ENCODE data around the gene ZDHHC4. TPM values are rescaled to one million over a fixed set of nuclear protein-coding genes. Genes with fewer than 3 reads are reported as not detected.

Gene ZDHHC4
- total and polyA plus RNA-seq, 9 of the 15 experiments (the other 6 are each of a cell fraction or from before 2014, with no cell fraction given) = 33.4 to 106 (median 58.3) TPM

DNA sequence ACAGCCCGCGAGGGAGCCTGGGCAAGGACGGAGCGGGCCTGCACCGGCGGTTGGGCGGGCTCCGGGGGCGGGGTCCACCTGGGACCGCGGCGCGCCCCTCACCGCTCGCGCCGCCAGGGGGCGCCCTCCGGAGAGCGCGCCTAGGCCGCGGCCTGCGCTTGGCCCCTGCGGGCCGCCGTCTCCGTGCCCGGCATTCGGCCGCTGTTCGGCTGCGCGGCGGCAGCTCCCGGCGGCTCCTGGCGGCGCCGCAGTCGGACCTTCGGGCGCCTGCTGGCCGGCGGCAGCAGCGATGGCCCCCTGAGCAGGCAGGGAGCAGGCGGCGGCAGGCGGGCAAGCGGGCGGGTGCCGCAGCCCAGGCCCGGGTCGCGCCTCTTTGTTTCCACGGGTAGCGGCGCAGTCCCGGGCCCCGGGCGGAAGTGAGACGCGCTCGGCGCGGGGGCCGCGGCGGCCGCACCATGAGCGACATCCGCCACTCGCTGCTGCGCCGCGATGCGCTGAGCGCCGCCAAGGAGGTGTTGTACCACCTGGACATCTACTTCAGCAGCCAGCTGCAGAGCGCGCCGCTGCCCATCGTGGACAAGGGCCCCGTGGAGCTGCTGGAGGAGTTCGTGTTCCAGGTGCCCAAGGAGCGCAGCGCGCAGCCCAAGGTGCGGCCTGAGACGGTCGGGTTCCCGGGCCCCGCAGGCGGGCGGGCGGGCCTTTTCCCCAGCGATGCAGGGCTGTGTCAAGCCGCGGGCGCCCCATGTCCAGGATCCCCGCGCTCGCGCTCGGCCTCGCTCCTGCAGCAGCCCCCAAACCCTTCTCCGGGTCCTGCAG lies 12.8 kb downstream of the ZDHHC4 start, which contains the start of gene INTS15 (continued):
- TF ChIP-seq, protein P1, sequence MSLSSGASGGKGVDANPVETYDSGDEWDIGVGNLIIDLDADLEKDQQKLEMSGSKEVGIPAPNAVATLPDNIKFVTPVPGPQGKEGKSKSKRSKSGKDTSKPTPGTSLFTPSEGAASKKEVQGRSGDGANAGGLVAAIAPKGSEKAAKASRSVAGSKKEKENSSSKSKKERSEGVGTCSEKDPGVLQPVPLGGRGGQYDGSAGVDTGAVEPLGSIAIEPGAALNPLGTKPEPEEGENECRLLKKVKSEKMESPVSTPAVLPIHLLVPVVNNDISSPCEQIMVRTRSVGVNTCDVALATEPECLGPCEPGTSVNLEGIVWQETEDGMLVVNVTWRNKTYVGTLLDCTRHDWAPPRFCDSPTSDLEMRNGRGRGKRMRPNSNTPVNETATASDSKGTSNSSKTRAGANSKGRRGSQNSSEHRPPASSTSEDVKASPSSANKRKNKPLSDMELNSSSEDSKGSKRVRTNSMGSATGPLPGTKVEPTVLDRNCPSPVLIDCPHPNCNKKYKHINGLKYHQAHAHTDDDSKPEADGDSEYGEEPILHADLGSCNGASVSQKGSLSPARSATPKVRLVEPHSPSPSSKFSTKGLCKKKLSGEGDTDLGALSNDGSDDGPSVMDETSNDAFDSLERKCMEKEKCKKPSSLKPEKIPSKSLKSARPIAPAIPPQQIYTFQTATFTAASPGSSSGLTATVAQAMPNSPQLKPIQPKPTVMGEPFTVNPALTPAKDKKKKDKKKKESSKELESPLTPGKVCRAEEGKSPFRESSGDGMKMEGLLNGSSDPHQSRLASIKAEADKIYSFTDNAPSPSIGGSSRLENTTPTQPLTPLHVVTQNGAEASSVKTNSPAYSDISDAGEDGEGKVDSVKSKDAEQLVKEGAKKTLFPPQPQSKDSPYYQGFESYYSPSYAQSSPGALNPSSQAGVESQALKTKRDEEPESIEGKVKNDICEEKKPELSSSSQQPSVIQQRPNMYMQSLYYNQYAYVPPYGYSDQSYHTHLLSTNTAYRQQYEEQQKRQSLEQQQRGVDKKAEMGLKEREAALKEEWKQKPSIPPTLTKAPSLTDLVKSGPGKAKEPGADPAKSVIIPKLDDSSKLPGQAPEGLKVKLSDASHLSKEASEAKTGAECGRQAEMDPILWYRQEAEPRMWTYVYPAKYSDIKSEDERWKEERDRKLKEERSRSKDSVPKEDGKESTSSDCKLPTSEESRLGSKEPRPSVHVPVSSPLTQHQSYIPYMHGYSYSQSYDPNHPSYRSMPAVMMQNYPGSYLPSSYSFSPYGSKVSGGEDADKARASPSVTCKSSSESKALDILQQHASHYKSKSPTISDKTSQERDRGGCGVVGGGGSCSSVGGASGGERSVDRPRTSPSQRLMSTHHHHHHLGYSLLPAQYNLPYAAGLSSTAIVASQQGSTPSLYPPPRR (CRISPR knock-in tag; IDR thresholded peaks at IDR 0.05; ENCODE audit: borderline replicate concordance) = no peak; the same call in 1 of the 2 replicates
- TF ChIP-seq HEY1 (CRISPR knock-in tag; IDR thresholded peaks at IDR 0.05; ENCODE audit: borderline replicate concordance) (no peak), GTF2A2 (tag; IDR thresholded peaks at IDR 0.05) (no peak), ZNF277 (CRISPR knock-in tag; IDR thresholded peaks at IDR 0.05; ENCODE audit: borderline replicate concordance) (no peak)
- TF ChIP-seq, protein P2, sequence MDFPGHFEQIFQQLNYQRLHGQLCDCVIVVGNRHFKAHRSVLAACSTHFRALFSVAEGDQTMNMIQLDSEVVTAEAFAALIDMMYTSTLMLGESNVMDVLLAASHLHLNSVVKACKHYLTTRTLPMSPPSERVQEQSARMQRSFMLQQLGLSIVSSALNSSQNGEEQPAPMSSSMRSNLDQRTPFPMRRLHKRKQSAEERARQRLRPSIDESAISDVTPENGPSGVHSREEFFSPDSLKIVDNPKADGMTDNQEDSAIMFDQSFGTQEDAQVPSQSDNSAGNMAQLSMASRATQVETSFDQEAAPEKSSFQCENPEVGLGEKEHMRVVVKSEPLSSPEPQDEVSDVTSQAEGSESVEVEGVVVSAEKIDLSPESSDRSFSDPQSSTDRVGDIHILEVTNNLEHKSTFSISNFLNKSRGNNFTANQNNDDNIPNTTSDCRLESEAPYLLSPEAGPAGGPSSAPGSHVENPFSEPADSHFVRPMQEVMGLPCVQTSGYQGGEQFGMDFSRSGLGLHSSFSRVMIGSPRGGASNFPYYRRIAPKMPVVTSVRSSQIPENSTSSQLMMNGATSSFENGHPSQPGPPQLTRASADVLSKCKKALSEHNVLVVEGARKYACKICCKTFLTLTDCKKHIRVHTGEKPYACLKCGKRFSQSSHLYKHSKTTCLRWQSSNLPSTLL (IDR thresholded peaks at IDR 0.05) = no peak
- TF ChIP-seq, protein P3, sequence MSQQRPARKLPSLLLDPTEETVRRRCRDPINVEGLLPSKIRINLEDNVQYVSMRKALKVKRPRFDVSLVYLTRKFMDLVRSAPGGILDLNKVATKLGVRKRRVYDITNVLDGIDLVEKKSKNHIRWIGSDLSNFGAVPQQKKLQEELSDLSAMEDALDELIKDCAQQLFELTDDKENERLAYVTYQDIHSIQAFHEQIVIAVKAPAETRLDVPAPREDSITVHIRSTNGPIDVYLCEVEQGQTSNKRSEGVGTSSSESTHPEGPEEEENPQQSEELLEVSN (IDR thresholded peaks at IDR 0.05; ENCODE audit: borderline replicate concordance in 1 of 2, extremely low read depth in 1 of 2, insufficient read depth in 1 of 2, insufficient read length in 1 of 2, low read depth in 1 of 2, low read length in 1 of 2, poor library complexity in 1 of 2, severe bottlenecking in 1 of 2) = peak; percentile 28 to 75
